ENCODE data around the gene DNAJC1. TPM values are rescaled to one million over a fixed set of nuclear protein-coding genes. Genes with fewer than 3 reads are reported as not detected.
"Not testable (repeated sequence)": the region's sequence is repeated elsewhere in the genome, so short reads cannot be mapped to it uniquely, and the experiment has no call there.

The DNAJC1 gene
- total RNA-seq, 1 donor from 2014 or later, result 28.4 TPM

GRCh38 chr10:21910798-21911197 lies 92.7 kb downstream of the DNAJC1 start:
- DNase-seq (ENCODE audit: low read depth, low spot score), result no peak

GRCh38 chr10:21907436-21907835 lies 96.1 kb downstream of the DNAJC1 start:
- no peak for DNase-seq (ENCODE audit: low read depth, low spot score)

GRCh38 chr10:21904930-21905329 lies 98.6 kb downstream of the DNAJC1 start:
- no peak for DNase-seq (ENCODE audit: low read depth, low spot score)

- DNase-seq (ENCODE audit: low read depth, low spot score), result no peak
These were observed 103.8 kb downstream of the DNAJC1 start for GRCh38 chr10:21899736-21900135.

GRCh38 chr10:21895932-21896331 lies 107.6 kb downstream of the DNAJC1 start:
- DNase-seq (ENCODE audit: low read depth, low spot score), result no peak

GRCh38 chr10:21894648-21895342 lies 108.7 kb downstream of the DNAJC1 start:
- no peak for DNase-seq (ENCODE audit: low read depth, low spot score)

- no peak for DNase-seq (ENCODE audit: low read depth, low spot score)
These were observed 112.1 kb downstream of the DNAJC1 start for GRCh38 chr10:21891439-21891838.

GRCh38 chr10:21889477-21890275 lies 113.9 kb downstream of the DNAJC1 start:
- DNase-seq (ENCODE audit: low read depth, low spot score), result no peak

GRCh38 chr10:21888959-21889358 lies 114.6 kb downstream of the DNAJC1 start:
- no peak for DNase-seq (ENCODE audit: low read depth, low spot score)

GRCh38 chr10:21885940-21886339 lies 117.6 kb downstream of the DNAJC1 start:
- DNase-seq (ENCODE audit: low read depth, low spot score), result no peak

- DNase-seq (ENCODE audit: low read depth, low spot score), result no peak
These were observed 130.3 kb downstream of the DNAJC1 start for GRCh38 chr10:21873198-21873597.

GRCh38 chr10:21872771-21873170 lies 130.8 kb downstream of the DNAJC1 start:
- not testable (repeated sequence) for DNase-seq (ENCODE audit: low read depth, low spot score)

GRCh38 chr10:21870849-21871248 lies 132.7 kb downstream of the DNAJC1 start:
- no peak for DNase-seq (ENCODE audit: low read depth, low spot score)

GRCh38 chr10:21869087-21869486 lies 134.4 kb downstream of the DNAJC1 start:
- not testable (repeated sequence) for DNase-seq (ENCODE audit: low read depth, low spot score)

GRCh38 chr10:21860718-21861117 lies 142.8 kb downstream of the DNAJC1 start:
- DNase-seq (ENCODE audit: low read depth, low spot score), result no peak

- DNase-seq (ENCODE audit: low read depth, low spot score), result no peak
These were observed 145.1 kb downstream of the DNAJC1 start for GRCh38 chr10:21858455-21858854.

- DNase-seq (ENCODE audit: low read depth, low spot score), result no peak
These were observed 153.9 kb downstream of the DNAJC1 start for GRCh38 chr10:21849607-21850006.

- no peak for DNase-seq (ENCODE audit: low read depth, low spot score)
These were observed 159.9 kb downstream of the DNAJC1 start for GRCh38 chr10:21843645-21844044.

GRCh38 chr10:21841273-21841672 lies 162.3 kb downstream of the DNAJC1 start:
- DNase-seq (ENCODE audit: low read depth, low spot score), result not testable (repeated sequence)

- DNase-seq (ENCODE audit: low read depth, low spot score), result not testable (repeated sequence)
These were observed 166.0 kb downstream of the DNAJC1 start for GRCh38 chr10:21837487-21837886.

GRCh38 chr10:21834574-21834973 lies 169.0 kb downstream of the DNAJC1 start:
- not testable (repeated sequence) for DNase-seq (ENCODE audit: low read depth, low spot score)

GRCh38 chr10:21832821-21833130 lies 170.8 kb downstream of the DNAJC1 start:
- no peak for DNase-seq (ENCODE audit: low read depth, low spot score)

All from pulmonary artery endothelial cell (primary cell).